Measurements from ENCODE around the gene CCDC85B.

Gene CCDC85B

GRCh38 chr11:65862191-65862735, 28.2 kb upstream of the CCDC85B start:
- TF ChIP-seq CTCF (IDR thresholded peaks at IDR 0.05; ENCODE audit: low read depth, low read length), result no peak
- H3K4me3 ChIP-seq (ENCODE audit: low read depth, low read length), result no peak overlapping the region; the same call in 1 of the 2 replicates

GRCh38 chr11:65862941-65863888, 27.3 kb upstream of the CCDC85B start:
- no peak for TF ChIP-seq CTCF (IDR thresholded peaks at IDR 0.05; ENCODE audit: low read depth, low read length)
- no peak overlapping the region for H3K4me3 ChIP-seq (ENCODE audit: low read depth, low read length)

GRCh38 chr11:65863889-65864705, 26.4 kb upstream of the CCDC85B start:
- no peak overlapping the region for H3K4me3 ChIP-seq (ENCODE audit: low read depth, low read length)
- TF ChIP-seq CTCF (IDR thresholded peaks at IDR 0.05; ENCODE audit: low read depth, low read length), result no peak

GRCh38 chr11:65864706-65865471, 25.6 kb upstream of the CCDC85B start:
- no peak overlapping the region for H3K4me3 ChIP-seq (ENCODE audit: low read depth, low read length)
- no peak for TF ChIP-seq CTCF (IDR thresholded peaks at IDR 0.05; ENCODE audit: low read depth, low read length)

GRCh38 chr11:65865550-65866172, 24.8 kb upstream of the CCDC85B start:
- no peak for TF ChIP-seq CTCF (IDR thresholded peaks at IDR 0.05; ENCODE audit: low read depth, low read length)
- H3K4me3 ChIP-seq (ENCODE audit: low read depth, low read length), result no peak overlapping the region

GRCh38 chr11:65866509-65867283, 23.8 kb upstream of the CCDC85B start:
- TF ChIP-seq CTCF (IDR thresholded peaks at IDR 0.05; ENCODE audit: low read depth, low read length), result no peak

More at GRCh38 chr11:65866509-65867283, 23.8 kb upstream of the CCDC85B start:
- no peak overlapping the region for H3K4me3 ChIP-seq (ENCODE audit: low read depth, low read length)
